HG03175 (cell line): ENCODE results near the gene STX3.
"Not testable (repeated sequence)": the region's sequence is repeated elsewhere in the genome, so short reads cannot be mapped to it uniquely, and the experiment has no call there.

Source experiments
- ATAC-seq: cut with Tn5 transposase; IDR thresholded peaks from one replicate; pipeline ENCODE4 v1.9.1; 2021; ENCODE audit warnings: mild to moderate bottlenecking, moderate library complexity; ENCODE audit not compliant: unreplicated experiment

Gene STX3

GRCh38 chr11:59785818-59786217 lies 30.6 kb downstream of the STX3 start:
- ATAC-seq: no peak

GRCh38 chr11:59787255-59787588 lies 32.0 kb downstream of the STX3 start:
- ATAC-seq: no peak

- no peak for ATAC-seq
Measured at GRCh38 chr11:59787816-59788215, 32.6 kb downstream of the STX3 start.

DNA sequence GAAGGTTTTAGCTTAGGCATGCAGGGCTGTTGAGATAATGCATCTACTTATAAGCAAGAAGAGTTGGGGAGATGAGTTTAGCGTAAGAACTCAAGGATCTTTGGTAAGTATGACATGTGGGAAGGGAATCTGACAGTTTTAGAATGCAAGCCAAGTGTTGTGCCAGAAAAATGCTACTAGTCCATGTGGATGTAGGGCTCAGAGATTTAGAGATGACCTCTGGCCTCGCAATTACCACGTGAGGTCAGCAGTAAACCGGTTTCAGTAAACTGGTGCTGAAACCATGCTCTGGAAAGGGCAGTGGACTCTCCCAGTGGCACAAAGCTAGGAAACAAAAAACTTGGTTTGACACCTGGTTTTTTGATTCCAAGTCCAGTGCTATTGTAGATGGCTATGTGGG lies 36.5 kb downstream of the STX3 start:
- no peak for ATAC-seq

GRCh38 chr11:59792507-59792906 lies 37.3 kb downstream of the STX3 start:
- no peak for ATAC-seq

DNA sequence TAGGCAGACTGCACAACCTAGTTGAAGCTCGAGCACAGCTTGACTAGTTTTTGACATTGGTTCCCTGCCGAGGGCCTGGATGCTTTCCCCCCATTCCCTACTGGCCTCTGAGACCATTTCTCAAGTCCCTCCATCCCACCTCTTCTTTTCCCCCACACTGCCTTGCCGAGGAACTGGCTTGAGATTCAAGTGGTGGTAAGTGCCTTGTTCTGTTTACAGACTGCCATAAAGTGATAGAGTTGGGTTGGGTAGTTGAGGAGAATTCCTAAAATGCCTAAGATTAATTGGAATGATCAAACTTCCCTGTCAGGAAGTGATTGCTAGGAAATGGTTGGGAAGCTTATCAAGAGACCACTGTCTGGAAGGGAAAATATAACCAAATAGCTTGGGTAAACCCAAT lies 39.2 kb downstream of the STX3 start:
- no peak for ATAC-seq

- no peak for ATAC-seq
Measured at GRCh38 chr11:59800390-59801025, 45.3 kb downstream of the STX3 start.

DNA sequence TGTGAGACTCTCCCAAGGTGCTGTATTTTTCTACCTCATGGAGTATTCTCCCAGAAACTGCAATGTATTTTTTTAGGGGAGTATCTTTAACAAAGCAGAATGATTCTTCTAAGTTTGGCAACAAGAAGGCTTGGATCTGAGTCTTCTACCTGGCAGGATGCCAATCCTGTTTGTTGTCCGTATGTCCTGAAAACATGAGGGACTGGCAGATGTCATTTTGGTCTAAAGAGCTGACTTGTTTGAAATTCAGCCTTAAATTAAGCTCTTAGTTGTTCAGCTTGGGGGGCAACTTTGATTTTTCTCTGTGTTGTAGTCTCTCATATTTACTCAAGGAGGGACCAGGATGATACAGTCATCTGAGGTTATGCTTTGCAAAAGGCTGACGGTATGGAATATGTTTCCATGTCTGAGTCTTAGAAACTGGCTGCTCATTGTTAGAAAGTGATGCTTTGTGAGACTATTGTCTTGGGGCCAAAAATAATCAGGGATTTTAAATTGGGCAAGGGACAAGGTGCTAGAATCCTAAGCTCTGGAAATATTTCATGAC lies 46.1 kb downstream of the STX3 start:
- no peak for ATAC-seq

DNA sequence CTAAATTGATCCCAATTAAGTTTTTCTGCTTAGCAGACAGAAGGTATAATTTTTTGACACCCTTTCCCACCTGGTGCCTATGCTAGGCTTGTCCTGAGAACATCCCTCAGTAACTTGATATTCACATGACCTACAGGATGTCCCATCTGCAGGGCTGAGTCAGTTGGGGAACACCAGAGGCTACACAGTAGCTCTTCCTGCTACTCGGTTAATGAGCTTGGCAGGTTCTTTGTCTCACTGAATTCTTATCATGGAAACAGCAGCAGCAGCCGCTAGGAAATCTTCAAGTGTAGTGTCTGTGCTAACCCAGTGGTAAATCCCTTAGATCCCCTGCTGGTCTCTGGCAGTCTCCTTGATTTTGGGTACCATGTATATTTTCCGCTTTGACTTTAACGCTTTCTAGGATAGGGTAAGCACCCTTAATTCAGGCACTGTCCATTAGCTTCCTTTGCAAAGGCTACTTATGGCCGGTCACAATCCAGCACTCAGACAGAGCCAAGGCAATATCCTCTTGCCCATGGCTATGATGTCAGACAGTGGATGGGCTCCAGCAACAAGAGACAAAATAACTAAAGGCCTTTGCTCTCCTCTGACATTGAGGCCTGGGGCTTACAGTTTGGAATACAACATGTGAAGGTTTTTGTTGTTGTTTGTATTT lies 46.9 kb downstream of the STX3 start:
- no peak for ATAC-seq

- peak; percentile 62 for ATAC-seq
Measured at GRCh38 chr11:59802639-59803176, 47.5 kb downstream of the STX3 start.

DNA sequence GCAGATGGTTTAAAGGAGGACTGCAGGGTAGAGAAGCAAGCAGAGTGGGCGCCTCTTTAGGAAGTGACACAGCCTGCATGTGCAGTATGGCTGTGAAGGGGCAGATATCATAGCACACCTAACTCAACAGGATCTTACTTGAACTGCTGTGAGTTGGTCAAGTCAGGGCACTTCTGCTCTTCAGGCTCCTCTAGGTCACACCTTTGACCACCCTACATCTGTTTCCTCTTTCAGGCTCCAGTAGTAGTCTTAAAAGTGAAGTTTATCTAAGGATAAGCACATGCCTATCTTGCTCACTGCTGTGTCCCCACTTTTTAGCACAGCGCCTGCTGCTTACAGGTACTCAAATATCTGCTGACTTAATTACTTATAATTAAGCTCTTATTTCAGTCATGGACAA lies 48.9 kb downstream of the STX3 start:
- no peak for ATAC-seq

GRCh38 chr11:59807047-59807610 lies 52.0 kb downstream of the STX3 start:
- no peak for ATAC-seq

GRCh38 chr11:59810189-59810910 lies 55.2 kb downstream of the STX3 start, which contains the start of gene MRPL16:
MRPL16 (minus strand) TSS chr11:59810778; CDS start chr11:59810658, 120 bp downstream.
- ATAC-seq: peak; percentile 99

GRCh38 chr11:59810911-59811259 lies 55.7 kb downstream of the STX3 start:
- ATAC-seq: peak; percentile 2

DNA sequence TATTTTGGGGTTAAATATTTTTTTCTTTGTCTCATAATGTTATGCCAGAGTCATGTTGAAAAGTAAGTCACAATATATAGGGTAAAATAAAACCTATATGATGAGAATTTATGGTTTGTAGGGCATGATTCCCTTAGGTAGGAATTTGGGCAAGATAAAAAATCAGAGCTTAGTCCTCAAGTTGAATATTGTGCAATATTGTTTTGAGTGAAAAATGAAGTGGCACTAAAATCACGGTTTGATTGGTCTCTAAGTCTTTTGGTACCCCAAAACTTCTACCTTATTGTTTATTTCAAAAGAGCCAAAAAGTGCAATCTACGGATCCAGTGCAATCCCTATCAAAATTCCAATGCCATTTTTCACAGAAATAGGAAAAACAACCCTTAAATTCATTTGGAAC lies 57.0 kb downstream of the STX3 start:
- no peak for ATAC-seq

DNA sequence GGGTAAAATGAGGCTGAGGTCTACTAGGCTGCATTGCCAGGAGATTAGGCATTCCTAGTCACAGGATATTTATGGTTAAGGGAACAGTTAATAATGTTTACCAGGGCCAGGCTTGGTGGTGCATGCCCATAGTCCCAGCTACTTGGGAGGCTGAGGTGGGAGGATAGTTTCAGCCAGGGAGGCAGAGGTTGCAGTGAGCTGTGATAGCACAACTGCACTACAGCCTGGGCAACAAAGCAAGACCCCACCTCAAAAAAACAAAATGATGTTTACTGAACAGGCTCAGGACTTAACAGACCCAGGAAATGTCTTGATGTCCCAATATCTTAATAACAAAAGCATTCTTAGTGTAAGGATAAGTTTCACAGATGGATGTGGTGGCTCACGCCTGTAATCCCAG lies 58.2 kb downstream of the STX3 start:
- no peak for ATAC-seq

DNA sequence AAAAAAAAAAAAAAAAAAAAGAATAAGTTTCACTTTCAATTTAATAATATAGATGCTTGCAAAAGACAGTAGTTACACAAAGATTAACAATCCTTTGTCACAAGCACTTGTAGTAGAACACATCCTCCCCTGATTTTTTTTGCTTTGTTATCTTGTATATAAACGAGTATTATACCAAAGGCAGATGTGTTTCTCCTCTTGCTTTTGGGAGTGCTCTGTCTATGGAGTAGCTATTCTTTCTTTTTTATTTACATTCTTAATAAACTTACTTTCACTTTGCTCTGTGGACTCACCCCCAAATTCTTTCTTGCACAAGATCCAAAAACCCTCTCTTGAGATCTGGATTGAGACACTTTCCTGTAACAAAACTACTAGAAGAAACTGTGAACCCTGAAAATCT lies 58.8 kb downstream of the STX3 start:
- ATAC-seq: no peak

GRCh38 chr11:59815754-59816153 lies 60.6 kb downstream of the STX3 start:
- ATAC-seq: no peak

DNA sequence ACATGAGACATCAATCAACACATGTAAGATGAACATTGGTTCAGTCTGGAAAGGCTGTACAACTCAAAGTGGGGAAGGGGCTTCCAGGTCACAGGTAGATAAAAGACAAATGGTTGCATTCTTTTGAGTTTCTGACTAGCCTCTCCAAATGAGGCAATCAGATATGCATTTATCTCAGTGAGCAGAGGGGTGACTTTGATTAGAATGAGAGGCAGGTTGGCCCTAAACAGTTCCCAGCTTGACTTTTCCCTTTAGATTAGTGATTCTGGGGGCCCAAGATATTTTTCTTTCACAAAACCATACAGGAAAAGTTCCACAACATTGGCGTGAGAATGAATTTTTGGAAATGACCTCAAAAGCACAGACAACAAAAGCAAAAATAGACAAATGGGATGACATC lies 61.3 kb downstream of the STX3 start:
- not testable (repeated sequence) for ATAC-seq

- no peak for ATAC-seq
Measured at GRCh38 chr11:59818572-59818971, 63.4 kb downstream of the STX3 start.

- ATAC-seq: peak; percentile 90
Measured at GRCh38 chr11:59822989-59823566, 67.9 kb downstream of the STX3 start.
